ENCODE measurements around the gene CCDC39. TPM values are rescaled to one million over a fixed set of nuclear protein-coding genes. Genes with fewer than 3 reads are reported as not detected.
"Not testable (repeated sequence)": the region's sequence is repeated elsewhere in the genome, so short reads cannot be mapped to it uniquely, and the experiment has no call there.

Gene CCDC39
- total RNA-seq, 4 donors from 2014 or later, result not detected

GRCh38 chr3:180631317-180631716 is 48.0 kb downstream of the CCDC39 start:
- H3K36me3 ChIP-seq, result peaks cover 0 to 6% of the 10 kb centered on the region in 2 donors
- no peak overlapping the region for H3K4me3 ChIP-seq
- TF ChIP-seq POLR2AphosphoS5 (IDR thresholded peaks at IDR 0.05) (no peak), CTCF (IDR thresholded peaks at IDR 0.05) (no peak), EP300 (IDR thresholded peaks at IDR 0.05) (no peak)
- peaks cover 21% of the 10 kb centered on the region for H3K27me3 ChIP-seq
- no peak overlapping the region for H3K27ac ChIP-seq
- H3K9me3 ChIP-seq, result no peaks in the 10 kb centered on the region
- 75 to 84% methylated on average over 3 of the region's 3 CpGs for WGBS, 2 donors (ENCODE audit: low coverage in 1 of 2)
- ATAC-seq, result no peak
- no peaks in the 10 kb centered on the region for H3K4me1 ChIP-seq

GRCh38 chr3:180630371-180630770 is 48.9 kb downstream of the CCDC39 start:
- Histone ChIP-seq H3K4me1 (no peaks in the 10 kb centered on the region), H3K27ac (no peak overlapping the region), H3K9me3 (no peaks in the 10 kb centered on the region), H3K36me3 (peaks cover 0 to 7% of the 10 kb centered on the region in 2 donors), H3K4me3 (no peak overlapping the region), H3K27me3 (peaks cover 17% of the 10 kb centered on the region)
- TF ChIP-seq POLR2A (IDR thresholded peaks at IDR 0.05) (no peak), CTCF (IDR thresholded peaks at IDR 0.05) (no peak), EP300 (IDR thresholded peaks at IDR 0.05) (no peak), POLR2AphosphoS5 (IDR thresholded peaks at IDR 0.05) (no peak)
- ATAC-seq, result no peak

- Histone ChIP-seq H3K4me3 (no peak overlapping the region), H3K27ac (no peak overlapping the region), H3K36me3 (peaks cover 0 to 7% of the 10 kb centered on the region in 2 donors), H3K9me3 (no peaks in the 10 kb centered on the region), H3K4me1 (no peaks in the 10 kb centered on the region), H3K27me3 (no peaks in the 10 kb centered on the region)
- 83 to 94% methylated on average over 1 to 2 of the region's 2 CpGs for WGBS, 2 donors (ENCODE audit: low coverage in 1 of 2)
- TF ChIP-seq EP300 (IDR thresholded peaks at IDR 0.05) (no peak), CTCF (IDR thresholded peaks at IDR 0.05) (no peak), POLR2A (IDR thresholded peaks at IDR 0.05) (no peak), POLR2AphosphoS5 (IDR thresholded peaks at IDR 0.05) (no peak)
- no peak for ATAC-seq
Measured at GRCh38 chr3:180626844-180627243, 52.4 kb downstream of the CCDC39 start.

GRCh38 chr3:180624714-180625113 is 54.6 kb downstream of the CCDC39 start:
- TF ChIP-seq CTCF (IDR thresholded peaks at IDR 0.05) (no peak), POLR2A (IDR thresholded peaks at IDR 0.05) (no peak), POLR2AphosphoS5 (IDR thresholded peaks at IDR 0.05) (no peak), EP300 (IDR thresholded peaks at IDR 0.05) (no peak)
- no peaks in the 10 kb centered on the region for H3K4me1 ChIP-seq
- peaks cover 0 to 7% of the 10 kb centered on the region in 2 donors for H3K36me3 ChIP-seq
- WGBS, 2 donors (ENCODE audit: low coverage in 1 of 2), result 91 to 93% methylated on average over 2 of the region's 2 CpGs
- H3K4me3 ChIP-seq, result no peak overlapping the region
- no peak overlapping the region for H3K27ac ChIP-seq
- H3K27me3 ChIP-seq, result no peaks in the 10 kb centered on the region
- H3K9me3 ChIP-seq, result no peaks in the 10 kb centered on the region
- no peak for ATAC-seq

GRCh38 chr3:180619723-180620122 is 59.6 kb downstream of the CCDC39 start:
- Histone ChIP-seq H3K9me3 (no peaks in the 10 kb centered on the region), H3K27me3 (no peaks in the 10 kb centered on the region), H3K27ac (no peak overlapping the region), H3K4me1 (no peaks in the 10 kb centered on the region), H3K36me3 (no peaks in the 10 kb centered on the region), H3K4me3 (no peak overlapping the region)
- WGBS, 2 donors (ENCODE audit: low coverage in 1 of 2), result 53 to 65% methylated on average over 2 of the region's 2 CpGs
- TF ChIP-seq POLR2A (IDR thresholded peaks at IDR 0.05) (no peak), CTCF (IDR thresholded peaks at IDR 0.05) (no peak), POLR2AphosphoS5 (IDR thresholded peaks at IDR 0.05) (no peak), EP300 (IDR thresholded peaks at IDR 0.05) (no peak)
- no peak for ATAC-seq

- H3K27ac ChIP-seq, H3K4me1 ChIP-seq, ATAC-seq, H3K4me3 ChIP-seq, H3K27me3 ChIP-seq, H3K9me3 ChIP-seq, H3K36me3 ChIP-seq: not testable (repeated sequence)
- 100% methylated on average over 1 to 2 of the region's 2 CpGs for WGBS, 2 donors (ENCODE audit: low coverage in 1 of 2)
Measured at GRCh38 chr3:180618563-180618962, 60.7 kb downstream of the CCDC39 start.
